Measurements from ENCODE around the gene AP2M1.

The AP2M1 gene

GRCh38 chr3:184189421-184189820 is 14.8 kb downstream of the AP2M1 start:
- ChIA-PET POLR2A (no interaction called here), CTCF (no interaction called here)
- DNase-seq (ENCODE audit: extremely low spot score) = no peak
- no peak for TF ChIP-seq CTCF (IDR thresholded peaks at IDR 0.05; ENCODE audit: control extremely low read depth, extremely low read depth, low read depth, missing control alignments)

GRCh38 chr3:184192889-184193288 is 18.2 kb downstream of the AP2M1 start:
- CTCF ChIA-PET = no interaction called here
- POLR2A ChIA-PET = no interaction called here
- no peak for DNase-seq (ENCODE audit: extremely low spot score)
- no peak for TF ChIP-seq CTCF (IDR thresholded peaks at IDR 0.05; ENCODE audit: control extremely low read depth, extremely low read depth, low read depth, missing control alignments)

GRCh38 chr3:184193991-184194539 is 19.4 kb downstream of the AP2M1 start:
- no peak for DNase-seq (ENCODE audit: extremely low spot score)
- CTCF ChIA-PET = interaction anchor here (0.7 to 2.1 kb wide), 4 partner anchors 13 to 56 kb away, joined by 3 to 6 read pairs (median 3); partner anchors contain the start of gene EEF1AKMT4
- POLR2A ChIA-PET = interaction anchor here (1.4 kb wide), 1 partner anchor 8 kb away, joined by 3 read pairs; the partner anchor contains the start of gene ABCF3
- no peak for TF ChIP-seq CTCF (IDR thresholded peaks at IDR 0.05; ENCODE audit: control extremely low read depth, extremely low read depth, low read depth, missing control alignments)

- TF ChIP-seq CTCF (IDR thresholded peaks at IDR 0.05; ENCODE audit: control extremely low read depth, extremely low read depth, low read depth, missing control alignments) = no peak
- ChIA-PET CTCF (interaction anchor here (1.0 to 4.4 kb wide), 3 partner anchors 20 to 301 kb away, joined by 3 to 17 read pairs (median 4); no protein-coding TSS in a partner anchor), POLR2A (no interaction called here)
- no peak for DNase-seq (ENCODE audit: extremely low spot score)
Measured at GRCh38 chr3:184196536-184196935, 21.9 kb downstream of the AP2M1 start.

- POLR2A ChIA-PET = interaction anchor here (0.5 to 1.0 kb wide), 4 partner anchors 13 to 97 kb away, joined by 3 to 10 read pairs (median 4); partner anchors contain the start of gene ABCF3
Measured at GRCh38 chr3:184198509-184198908, 23.9 kb downstream of the AP2M1 start.

GRCh38 chr3:184200825-184201224 is 26.2 kb downstream of the AP2M1 start:
- no peak for TF ChIP-seq CTCF (IDR thresholded peaks at IDR 0.05; ENCODE audit: control extremely low read depth, extremely low read depth, low read depth, missing control alignments)
- no peak for DNase-seq (ENCODE audit: extremely low spot score)
- ChIA-PET POLR2A (no interaction called here), CTCF (interaction anchor here (4.4 kb wide), 1 partner anchor 27 kb away, joined by 17 read pairs; no protein-coding TSS in a partner anchor)

More at GRCh38 chr3:184198509-184198908, 23.9 kb downstream of the AP2M1 start:
- DNase-seq (ENCODE audit: extremely low spot score) = no peak
- TF ChIP-seq CTCF (IDR thresholded peaks at IDR 0.05; ENCODE audit: control extremely low read depth, extremely low read depth, low read depth, missing control alignments) = no peak
- CTCF ChIA-PET = interaction anchor here (0.8 to 4.4 kb wide), 3 partner anchors 29 to 71 kb away, joined by 3 to 17 read pairs (median 7); partner anchors contain the start of gene EEF1AKMT4
